Measurements from ENCODE around the gene MKX. TPM values are rescaled to one million over a fixed set of nuclear protein-coding genes. Genes with fewer than 3 reads are reported as not detected.
A peak's percentile ranks its signal among the peaks of the same experiment; 100 is the strongest.
"Not testable (repeated sequence)": the region's sequence is repeated elsewhere in the genome, so short reads cannot be mapped to it uniquely, and the experiment has no call there.

The MKX gene
- total and polyA plus RNA-seq, 4 donors: 2.6 to 6.6 (median 4.3) TPM

DNA sequence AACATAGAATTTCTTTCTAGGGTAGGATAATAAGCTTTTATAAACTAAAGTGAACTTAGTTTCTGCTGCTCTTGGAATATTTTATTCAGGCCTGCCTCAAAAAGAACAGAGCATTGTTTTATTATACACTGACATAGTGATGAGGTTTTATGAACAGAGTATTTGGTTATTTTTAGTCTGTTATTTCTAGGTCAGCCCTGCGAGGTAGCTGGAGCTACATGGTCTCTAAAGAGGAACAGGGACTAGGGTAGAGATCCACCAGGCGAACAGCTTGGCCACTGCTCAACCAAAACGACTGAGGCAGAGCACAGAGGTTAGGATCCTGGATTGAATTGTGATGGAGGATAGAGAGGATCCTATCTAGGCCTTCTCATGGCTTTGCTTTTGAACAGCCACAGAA lies 53.0 kb downstream of the MKX start:
- Histone ChIP-seq H3K9me3 (ENCODE audit: control insufficient read depth, low read length) (no peaks in the 10 kb centered on the region), H3K27me3 (ENCODE audit: control insufficient read depth in 1 of 2, insufficient read depth in 2 of 2, low read length in 1 of 2) (no peaks in the 10 kb centered on the region), H3K36me3 (ENCODE audit: control insufficient read depth in 1 of 2, insufficient read depth in 2 of 2, low read length in 1 of 2) (no peaks in the 10 kb centered on the region), H3K4me1 (ENCODE audit: control insufficient read depth in 1 of 2, insufficient read depth in 2 of 2, low read length in 2 of 2) (peaks cover 3 to 7% of the 10 kb centered on the region in 2 donors), H3K27ac (ENCODE audit: low read depth in 1 of 2, low read length in 2 of 2) (peak overlapping the region in 1 of 2 donors; percentile 12), H3K4me3 (ENCODE audit: low read length in 2 of 2) (no peak overlapping the region)
- intact Hi-C loops (cut with DNase I): no loop called here
- ATAC-seq (ENCODE audit: low FRiP score) (no peak), DNase-seq (no peak)
- WGBS, 2 donors: 22 to 35% methylated on average over 3 of the region's 3 CpGs

DNA sequence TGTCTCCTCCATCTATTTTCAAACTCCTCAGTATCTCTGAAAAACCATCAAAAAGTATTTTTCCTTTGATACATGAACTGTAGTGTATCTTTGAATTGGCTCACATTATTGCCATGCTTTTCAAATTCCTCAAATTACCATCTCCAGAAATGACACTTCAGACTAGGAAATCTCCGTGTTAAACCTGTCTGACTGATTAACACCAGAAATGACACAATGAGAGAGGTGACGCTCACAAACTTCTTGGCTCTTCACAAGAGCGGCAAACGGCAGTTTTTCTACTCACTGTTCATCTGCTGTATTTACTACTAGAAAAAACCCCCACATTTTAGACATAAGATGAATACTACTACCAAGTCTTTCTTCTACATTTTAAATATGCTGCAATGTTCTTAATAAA lies 56.6 kb downstream of the MKX start:
- 94 to 95% methylated on average over 4 of the region's 4 CpGs for WGBS, 2 donors
- H3K9me3 ChIP-seq (ENCODE audit: control insufficient read depth, low read length): no peaks in the 10 kb centered on the region
- H3K4me3 ChIP-seq (ENCODE audit: low read length in 2 of 2): no peak overlapping the region
- ATAC-seq (ENCODE audit: low FRiP score) (no peak), DNase-seq (no peak)
- H3K27ac ChIP-seq (ENCODE audit: low read depth in 1 of 2, low read length in 2 of 2): no peak overlapping the region
- H3K27me3 ChIP-seq (ENCODE audit: control insufficient read depth in 1 of 2, insufficient read depth in 2 of 2, low read length in 1 of 2): no peaks in the 10 kb centered on the region
- no peaks in the 10 kb centered on the region for H3K36me3 ChIP-seq (ENCODE audit: control insufficient read depth in 1 of 2, insufficient read depth in 2 of 2, low read length in 1 of 2)
- intact Hi-C loops (cut with DNase I): no loop called here
- peaks cover 3 to 5% of the 10 kb centered on the region in 2 donors for H3K4me1 ChIP-seq (ENCODE audit: control insufficient read depth in 1 of 2, insufficient read depth in 2 of 2, low read length in 2 of 2)

DNA sequence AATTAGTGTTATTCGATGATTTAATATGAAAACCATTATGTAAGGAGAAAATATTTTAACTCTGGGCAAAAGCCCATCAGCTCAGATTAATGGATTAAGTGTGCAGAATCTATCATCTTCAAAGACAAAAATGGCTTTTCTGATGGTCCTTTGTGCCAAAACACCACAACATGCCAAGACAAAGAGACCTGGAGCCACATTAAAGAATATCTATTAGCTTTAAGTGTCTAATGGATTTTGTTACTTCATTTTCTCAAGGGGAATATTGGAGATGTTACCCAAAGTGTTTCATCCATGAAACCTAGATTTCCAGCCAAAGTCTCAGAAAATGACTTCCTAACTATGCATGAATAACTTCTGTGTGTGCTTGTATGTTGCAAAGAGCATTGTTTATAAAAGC lies 57.3 kb downstream of the MKX start:
- 76 to 79% methylated on average over 1 of the region's 1 CpG for WGBS, 2 donors

DNA sequence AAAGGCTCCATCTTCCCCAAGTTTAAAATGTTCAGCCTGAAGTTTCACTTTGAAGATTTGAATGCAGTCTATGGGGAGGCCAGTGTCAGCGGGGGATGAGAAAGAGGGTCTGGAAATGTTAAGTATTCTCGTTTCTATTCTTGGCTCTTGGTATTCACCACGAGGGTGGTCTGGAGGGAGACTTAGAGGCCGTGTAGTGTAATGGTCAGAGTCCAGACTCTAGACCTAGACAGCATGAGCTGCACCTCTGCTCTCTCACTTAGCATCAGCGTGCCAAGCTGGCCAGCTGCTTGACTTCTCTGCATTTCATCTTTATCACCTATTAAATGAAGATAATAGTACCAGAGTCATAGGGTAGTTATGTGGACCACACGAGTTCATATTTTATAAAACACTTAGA lies 57.9 kb downstream of the MKX start:
- intact Hi-C loops (cut with DNase I): no loop called here
- WGBS, 2 donors: 66 to 71% methylated on average over 6 of the region's 6 CpGs
- H3K27ac ChIP-seq (ENCODE audit: low read depth in 1 of 2, low read length in 2 of 2): no peak overlapping the region
- H3K36me3 ChIP-seq (ENCODE audit: control insufficient read depth in 1 of 2, insufficient read depth in 2 of 2, low read length in 1 of 2): no peaks in the 10 kb centered on the region
- no peaks in the 10 kb centered on the region for H3K27me3 ChIP-seq (ENCODE audit: control insufficient read depth in 1 of 2, insufficient read depth in 2 of 2, low read length in 1 of 2)
- peaks cover 0 to 2% of the 10 kb centered on the region in 2 donors for H3K4me1 ChIP-seq (ENCODE audit: control insufficient read depth in 1 of 2, insufficient read depth in 2 of 2, low read length in 2 of 2)
- DNase-seq: no peak
- no peak overlapping the region for H3K4me3 ChIP-seq (ENCODE audit: low read length in 2 of 2)
- no peak for ATAC-seq (ENCODE audit: low FRiP score)
- no peaks in the 10 kb centered on the region for H3K9me3 ChIP-seq (ENCODE audit: control insufficient read depth, low read length)

More for the DNA sequence above, 57.3 kb downstream of the MKX start:
- intact Hi-C loops (cut with DNase I): no loop called here
- no peaks in the 10 kb centered on the region for H3K9me3 ChIP-seq (ENCODE audit: control insufficient read depth, low read length)
- H3K4me1 ChIP-seq (ENCODE audit: control insufficient read depth in 1 of 2, insufficient read depth in 2 of 2, low read length in 2 of 2): peaks cover 3 to 5% of the 10 kb centered on the region in 2 donors
- H3K4me3 ChIP-seq (ENCODE audit: low read length in 2 of 2): no peak overlapping the region
- H3K27ac ChIP-seq (ENCODE audit: low read depth in 1 of 2, low read length in 2 of 2): no peak overlapping the region
- H3K36me3 ChIP-seq (ENCODE audit: control insufficient read depth in 1 of 2, insufficient read depth in 2 of 2, low read length in 1 of 2): no peaks in the 10 kb centered on the region
- no peak for DNase-seq
- H3K27me3 ChIP-seq (ENCODE audit: control insufficient read depth in 1 of 2, insufficient read depth in 2 of 2, low read length in 1 of 2): no peaks in the 10 kb centered on the region
- ATAC-seq (ENCODE audit: low FRiP score): no peak

DNA sequence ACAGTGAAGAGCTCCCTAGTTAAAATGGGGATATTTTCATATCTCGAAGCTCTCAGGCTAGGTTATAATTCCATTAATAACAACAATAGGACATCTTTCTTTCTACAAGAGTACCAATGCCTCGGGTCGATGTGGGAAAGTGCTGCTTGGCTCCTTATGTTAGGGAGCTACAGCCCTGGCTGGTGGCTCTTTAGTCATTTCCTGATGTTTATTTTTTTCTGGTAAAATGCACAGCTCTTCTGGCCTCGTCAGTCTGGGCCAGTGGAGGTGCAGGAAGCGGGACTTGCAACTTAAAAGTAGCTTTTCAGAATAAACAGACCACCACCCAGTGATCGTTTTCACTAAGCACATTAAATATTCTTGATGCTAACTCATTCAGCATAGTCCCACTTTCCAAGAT lies 58.3 kb downstream of the MKX start:
- Histone ChIP-seq H3K4me3 (ENCODE audit: low read length in 2 of 2) (no peak overlapping the region), H3K4me1 (ENCODE audit: control insufficient read depth in 1 of 2, insufficient read depth in 2 of 2, low read length in 2 of 2) (peaks cover 0 to 2% of the 10 kb centered on the region in 2 donors), H3K36me3 (ENCODE audit: control insufficient read depth in 1 of 2, insufficient read depth in 2 of 2, low read length in 1 of 2) (no peaks in the 10 kb centered on the region), H3K9me3 (ENCODE audit: control insufficient read depth, low read length) (no peaks in the 10 kb centered on the region), H3K27ac (ENCODE audit: low read depth in 1 of 2, low read length in 2 of 2) (no peak overlapping the region), H3K27me3 (ENCODE audit: control insufficient read depth in 1 of 2, insufficient read depth in 2 of 2, low read length in 1 of 2) (no peaks in the 10 kb centered on the region)
- 24 to 30% methylated on average over 6 of the region's 6 CpGs for WGBS, 2 donors
- intact Hi-C loops (cut with DNase I): no loop called here
- ATAC-seq (ENCODE audit: low FRiP score) (no peak), DNase-seq (no peak)

DNA sequence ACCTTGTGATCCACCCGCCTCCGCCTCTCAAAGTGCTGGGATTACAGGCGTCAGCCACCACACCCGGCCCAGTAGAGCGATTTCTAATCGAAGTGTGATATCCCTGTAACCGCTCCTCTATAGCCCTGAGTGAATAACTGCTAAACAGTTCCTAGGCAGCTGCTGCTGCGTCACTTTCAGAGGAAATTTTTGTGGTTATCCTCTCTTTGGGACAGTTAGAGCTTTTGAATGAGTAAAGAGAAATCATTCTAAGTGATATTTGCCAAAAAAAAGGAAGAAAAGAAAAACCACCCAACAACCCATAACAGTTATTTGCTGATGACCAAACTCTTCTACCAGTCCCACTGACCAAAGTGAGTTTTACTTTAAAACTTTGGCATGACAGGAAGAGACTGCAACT lies 59.9 kb downstream of the MKX start:
- H3K4me1 ChIP-seq (ENCODE audit: control insufficient read depth in 1 of 2, insufficient read depth in 2 of 2, low read length in 2 of 2): peaks cover 0 to 4% of the 10 kb centered on the region in 2 donors

DNA sequence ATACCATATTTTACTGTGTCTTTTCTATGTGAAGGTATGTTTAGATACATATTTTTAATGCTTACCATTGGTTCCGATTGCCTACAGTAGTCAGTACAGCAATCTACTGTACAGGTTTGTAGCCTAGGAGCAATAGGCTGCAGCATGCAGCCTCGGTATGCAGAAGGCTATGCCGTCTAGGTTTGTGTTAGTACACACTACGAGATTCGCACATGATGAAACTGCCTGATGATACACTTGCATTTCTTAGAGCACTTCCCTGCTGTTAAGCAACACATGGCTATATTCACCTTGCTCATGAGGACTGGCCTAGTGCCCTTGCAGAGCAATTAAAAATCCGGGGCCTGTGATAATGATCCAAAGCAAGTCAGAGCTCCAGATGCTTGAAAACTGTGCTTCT lies 62.4 kb downstream of the MKX start:
- 95 to 96% methylated on average over 6 of the region's 6 CpGs for whole genome bisulfite sequencing, 2 donors
- Histone ChIP-seq H3K36me3 (ENCODE audit: control insufficient read depth in 1 of 2, insufficient read depth in 2 of 2, low read length in 1 of 2) (no peaks in the 10 kb centered on the region), H3K4me3 (ENCODE audit: low read length in 2 of 2) (no peak overlapping the region), H3K4me1 (ENCODE audit: control insufficient read depth in 1 of 2, insufficient read depth in 2 of 2, low read length in 2 of 2) (peaks cover 0 to 4% of the 10 kb centered on the region in 2 donors), H3K27ac (ENCODE audit: low read depth in 1 of 2, low read length in 2 of 2) (no peak overlapping the region), H3K9me3 (ENCODE audit: control insufficient read depth, low read length) (no peaks in the 10 kb centered on the region), H3K27me3 (ENCODE audit: control insufficient read depth in 1 of 2, insufficient read depth in 2 of 2, low read length in 1 of 2) (no peaks in the 10 kb centered on the region)
- ATAC-seq (ENCODE audit: low FRiP score) (no peak), DNase-seq (no peak)
- intact Hi-C loops (cut with DNase I): loop anchor here in 1 of 2 donors (5.0 kb wide), 1 partner anchor 44 kb away; no protein-coding TSS in a partner anchor

More for the DNA sequence above, 59.9 kb downstream of the MKX start:
- Histone ChIP-seq H3K27ac (ENCODE audit: low read depth in 1 of 2, low read length in 2 of 2) (no peak overlapping the region), H3K27me3 (ENCODE audit: control insufficient read depth in 1 of 2, insufficient read depth in 2 of 2, low read length in 1 of 2) (no peaks in the 10 kb centered on the region), H3K36me3 (ENCODE audit: control insufficient read depth in 1 of 2, insufficient read depth in 2 of 2, low read length in 1 of 2) (no peaks in the 10 kb centered on the region), H3K4me3 (ENCODE audit: low read length in 2 of 2) (no peak overlapping the region), H3K9me3 (ENCODE audit: control insufficient read depth, low read length) (no peaks in the 10 kb centered on the region)
- DNase-seq (no peak), ATAC-seq (ENCODE audit: low FRiP score) (no peak)
- intact Hi-C loops (cut with DNase I): no loop called here
- 85 to 86% methylated on average over 8 of the region's 8 CpGs for WGBS, 2 donors

DNA sequence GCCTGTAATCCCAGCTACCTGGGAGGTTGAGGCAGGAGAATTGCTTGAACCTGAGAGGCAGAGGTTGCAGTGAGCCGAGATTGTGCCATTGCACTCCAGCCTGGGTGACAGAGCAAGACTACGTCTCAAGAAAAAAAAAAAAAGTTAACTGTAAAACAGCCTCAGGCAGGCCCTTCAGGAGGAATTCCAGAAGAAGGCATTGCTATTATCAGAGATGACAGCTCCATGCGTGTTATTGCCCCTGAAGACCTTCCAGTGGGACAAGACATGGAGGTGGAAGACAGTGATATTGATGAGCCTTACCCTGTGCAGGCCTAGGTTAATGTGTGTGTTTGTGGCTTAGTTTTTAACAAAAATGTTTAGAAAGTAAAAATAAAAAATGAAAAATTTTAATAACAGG lies 63.8 kb downstream of the MKX start:
- H3K27ac ChIP-seq (ENCODE audit: low read depth in 1 of 2, low read length in 2 of 2); H3K27me3 ChIP-seq (ENCODE audit: control insufficient read depth in 1 of 2, insufficient read depth in 2 of 2, low read length in 1 of 2); ATAC-seq (ENCODE audit: low FRiP score); DNase-seq; H3K4me3 ChIP-seq (ENCODE audit: low read length in 2 of 2); H3K9me3 ChIP-seq (ENCODE audit: control insufficient read depth, low read length); H3K36me3 ChIP-seq (ENCODE audit: control insufficient read depth in 1 of 2, insufficient read depth in 2 of 2, low read length in 1 of 2); H3K4me1 ChIP-seq (ENCODE audit: control insufficient read depth in 1 of 2, insufficient read depth in 2 of 2, low read length in 2 of 2): not testable (repeated sequence)
- WGBS, 2 donors: 95 to 96% methylated on average over 3 of the region's 3 CpGs
- intact Hi-C loops (cut with DNase I): loop anchor here in 1 of 2 donors (5.0 kb wide), 1 partner anchor 46 kb away; no protein-coding TSS in a partner anchor

DNA sequence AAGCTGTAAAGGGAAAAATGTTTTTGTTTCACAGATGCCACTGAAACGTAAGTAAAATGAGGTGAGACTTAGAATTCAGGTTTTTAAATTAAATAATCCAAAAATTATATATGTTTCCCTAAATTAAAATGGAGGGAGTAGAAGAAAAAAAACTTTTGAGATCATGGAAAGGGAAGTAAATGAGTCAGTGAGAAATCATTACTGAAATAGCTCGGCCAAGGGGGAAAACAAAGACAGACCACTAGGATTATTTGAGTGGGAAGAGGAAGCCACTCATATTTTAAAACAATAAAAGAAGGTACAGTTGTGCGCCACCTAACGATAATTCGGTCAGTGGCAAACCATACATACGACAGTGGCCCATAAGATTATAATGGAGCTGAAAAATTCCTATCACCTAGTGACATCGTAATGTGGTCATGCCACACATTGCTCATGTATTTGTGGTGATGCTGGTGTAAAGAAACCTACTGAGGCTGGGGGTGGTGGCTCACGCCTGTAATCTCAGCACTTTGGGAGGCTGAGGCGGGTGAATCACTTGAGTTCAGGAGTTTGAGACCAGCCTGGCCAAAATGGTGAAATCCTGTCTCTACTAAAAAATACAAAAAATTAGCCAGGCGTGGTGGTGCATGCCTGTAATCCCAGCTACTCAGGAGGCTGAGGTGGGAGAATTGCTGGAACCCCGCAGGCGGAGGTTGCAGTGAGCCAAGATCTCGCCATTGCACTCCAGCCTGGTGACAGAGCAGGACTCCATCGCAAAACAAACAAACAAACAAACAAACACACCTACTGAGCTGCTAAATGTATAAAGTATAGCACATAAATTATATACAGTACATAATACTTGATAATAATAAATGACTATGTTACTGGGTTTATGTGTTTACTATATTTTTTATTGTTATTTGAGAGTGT lies 64.7 kb downstream of the MKX start:
- Histone ChIP-seq H3K36me3 (ENCODE audit: control insufficient read depth in 1 of 2, insufficient read depth in 2 of 2, low read length in 1 of 2) (no peaks in the 10 kb centered on the region), H3K27me3 (ENCODE audit: control insufficient read depth in 1 of 2, insufficient read depth in 2 of 2, low read length in 1 of 2) (no peaks in the 10 kb centered on the region), H3K9me3 (ENCODE audit: control insufficient read depth, low read length) (no peaks in the 10 kb centered on the region), H3K4me1 (ENCODE audit: control insufficient read depth in 1 of 2, insufficient read depth in 2 of 2, low read length in 2 of 2) (peaks cover 0 to 2% of the 10 kb centered on the region in 2 donors), H3K4me3 (ENCODE audit: low read length in 2 of 2) (no peak overlapping the region), H3K27ac (ENCODE audit: low read depth in 1 of 2, low read length in 2 of 2) (no peak overlapping the region)
- ATAC-seq (ENCODE audit: low FRiP score) (no peak), DNase-seq (no peak)
- intact Hi-C loops (cut with DNase I): loop anchor here in 1 of 2 donors (5.0 kb wide), 1 partner anchor 46 kb away; no protein-coding TSS in a partner anchor
- WGBS, 2 donors: 78 to 80% methylated on average over 14 of the region's 14 CpGs

Measured in aorta (tissue), 5 donors.